HT1080 (cell line): Measurements from ENCODE around the gene FAM234B. TPM values are rescaled to one million over a fixed set of nuclear protein-coding genes. Genes with fewer than 3 reads are reported as not detected.
A peak's percentile ranks its signal among the peaks of the same experiment; 100 is the strongest.

Source experiments
- DNase-seq: peaks from one replicate; pipeline ENCODE4 v3.0.0-alpha.2; 2015; ENCODE audit warnings: low read depth
- total RNA-seq: library from RNA; depleted of rRNA; stranded (reverse); fragments of >200 nt; shearing (Covaris generic); gene quantifications from 2 replicates; pipeline ENCODE4 v1.2.3, GENCODE V29; 2014

Gene FAM234B
- total RNA-seq, 1 experiment from 2014 or later: 4.5 TPM

DNA sequence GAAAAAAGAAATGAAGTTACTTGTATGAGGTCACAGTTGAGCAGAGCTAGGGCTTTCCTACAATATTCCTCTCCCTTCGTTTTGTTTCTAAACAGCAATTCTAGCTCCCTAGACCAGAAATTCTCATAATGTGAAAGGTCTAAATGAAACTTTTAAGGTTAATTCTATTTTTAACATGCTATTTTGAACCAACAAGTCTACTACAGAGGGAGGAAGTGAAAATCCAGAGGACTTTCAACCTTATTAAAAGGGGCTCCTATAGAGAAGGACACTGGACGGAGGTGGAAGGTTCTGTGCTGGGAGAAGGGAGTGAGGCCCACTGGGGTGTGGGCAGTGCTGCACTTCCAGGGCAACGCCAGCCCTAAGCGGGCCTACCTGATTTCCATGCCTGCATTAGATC lies 45.9 kb downstream of the FAM234B start:
- no peak for DNase-seq

DNA sequence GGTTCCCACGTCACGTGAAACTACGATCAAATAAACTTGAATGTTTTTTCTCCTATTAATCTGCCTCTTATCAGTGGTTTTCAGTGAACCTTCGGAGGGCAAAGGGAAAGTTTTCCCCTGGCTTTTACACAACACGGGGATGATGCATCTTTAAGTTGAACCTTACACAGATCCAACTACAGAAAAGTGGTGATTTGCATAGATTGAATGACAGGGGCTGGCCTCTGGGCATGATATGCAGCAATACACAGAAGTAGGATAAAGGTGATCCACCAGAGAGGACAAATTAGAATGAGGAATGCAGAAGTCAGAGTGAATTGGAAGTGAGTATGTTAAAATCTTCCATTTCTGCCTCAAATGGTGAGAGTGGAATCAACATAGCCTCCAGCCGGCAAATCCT lies 47.7 kb downstream of the FAM234B start:
- DNase-seq: no peak

DNA sequence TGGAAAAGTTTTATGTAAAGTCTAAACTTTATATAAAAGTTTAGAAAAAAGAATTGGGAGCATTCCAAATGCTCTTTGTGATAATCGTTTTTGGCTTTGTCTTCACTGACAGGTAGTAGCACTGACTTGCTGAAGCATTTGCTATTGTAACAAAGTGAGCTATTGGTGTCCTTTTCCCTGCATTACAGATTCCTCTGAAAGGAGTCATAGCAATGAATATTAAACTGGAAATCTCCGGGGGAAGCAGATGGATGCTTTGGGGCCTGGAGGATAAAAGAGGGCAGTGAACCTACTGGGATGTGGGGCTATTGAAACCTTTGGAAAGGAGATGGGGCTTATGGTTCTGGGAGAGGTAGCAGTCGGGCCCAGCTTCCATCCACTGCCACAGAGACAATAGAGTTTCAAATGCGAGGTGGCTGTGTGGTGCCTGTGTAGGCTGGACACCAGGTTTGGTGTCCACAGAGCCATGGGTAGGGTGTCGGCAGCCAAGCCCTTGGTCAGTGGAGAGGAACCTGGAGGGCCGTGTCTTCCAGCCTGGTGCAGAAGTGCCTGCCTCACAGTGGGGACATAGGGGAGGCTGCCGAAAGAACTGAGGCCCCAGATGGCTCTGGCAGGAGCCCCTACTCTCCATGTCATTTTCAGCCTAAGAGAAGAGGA lies 49.1 kb downstream of the FAM234B start:
- peak; percentile 15 for DNase-seq

DNA sequence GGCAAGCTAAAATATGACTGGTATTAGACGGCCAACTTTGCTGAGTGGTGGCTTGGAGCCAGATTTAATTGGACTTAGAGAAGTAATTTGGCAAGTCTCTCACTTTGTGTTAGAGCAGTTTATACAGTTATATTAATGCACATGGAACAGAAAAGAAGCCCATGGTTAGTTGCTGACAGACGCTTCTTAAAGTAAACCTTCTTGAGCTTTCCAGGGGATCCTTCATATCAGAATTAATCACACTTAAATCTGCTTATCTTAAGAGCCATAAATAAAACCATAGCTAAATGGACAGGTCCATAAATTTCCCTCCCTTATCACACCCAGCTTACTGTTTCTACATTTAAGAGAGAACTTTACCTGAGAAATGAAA lies 49.7 kb downstream of the FAM234B start:
- DNase-seq: no peak

- DNase-seq: peak; percentile 65
Measured at GRCh38 chr12:13094367-13094766, 50.2 kb downstream of the FAM234B start.

- no peak for DNase-seq
Measured at GRCh38 chr12:13095266-13095995, 51.2 kb downstream of the FAM234B start.

GRCh38 chr12:13097491-13098011 lies 53.4 kb downstream of the FAM234B start:
- no peak for DNase-seq

DNA sequence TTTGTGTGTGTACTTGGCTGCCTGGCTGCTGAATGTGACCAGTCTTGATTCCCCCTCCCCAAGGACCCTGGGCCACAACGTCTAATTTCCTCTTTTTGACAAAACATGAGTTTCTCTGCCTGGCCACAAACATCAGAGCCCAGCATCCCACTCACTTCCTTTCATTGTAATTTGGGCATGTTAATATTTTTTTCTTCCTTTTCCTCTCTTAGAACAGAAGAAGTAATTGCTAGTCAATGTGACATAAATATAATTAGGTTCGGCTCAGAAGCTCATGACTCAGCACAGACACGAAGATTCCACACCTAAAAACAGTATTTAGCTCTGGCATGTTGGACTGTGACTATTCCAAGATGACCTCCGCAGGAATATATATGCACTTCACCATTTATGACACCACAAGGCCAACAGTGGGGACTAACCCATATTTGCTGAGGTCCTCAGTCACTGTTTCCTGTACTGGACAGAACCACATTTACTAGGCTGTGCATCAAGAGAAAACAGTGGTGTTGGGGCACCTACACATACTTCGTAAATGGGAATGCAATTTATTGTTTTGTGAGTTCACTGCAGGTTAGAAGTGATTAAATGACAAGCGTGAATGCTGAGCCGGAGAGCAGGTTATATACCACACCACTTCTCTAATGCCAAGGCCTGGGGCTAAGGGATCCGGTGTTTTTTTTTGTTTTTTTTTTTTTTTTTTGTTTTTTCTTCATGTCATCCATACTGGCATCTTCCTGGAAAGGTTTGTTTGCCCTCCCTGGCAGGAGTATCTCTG lies 55.1 kb downstream of the FAM234B start:
- peak; percentile 40 for DNase-seq

DNA sequence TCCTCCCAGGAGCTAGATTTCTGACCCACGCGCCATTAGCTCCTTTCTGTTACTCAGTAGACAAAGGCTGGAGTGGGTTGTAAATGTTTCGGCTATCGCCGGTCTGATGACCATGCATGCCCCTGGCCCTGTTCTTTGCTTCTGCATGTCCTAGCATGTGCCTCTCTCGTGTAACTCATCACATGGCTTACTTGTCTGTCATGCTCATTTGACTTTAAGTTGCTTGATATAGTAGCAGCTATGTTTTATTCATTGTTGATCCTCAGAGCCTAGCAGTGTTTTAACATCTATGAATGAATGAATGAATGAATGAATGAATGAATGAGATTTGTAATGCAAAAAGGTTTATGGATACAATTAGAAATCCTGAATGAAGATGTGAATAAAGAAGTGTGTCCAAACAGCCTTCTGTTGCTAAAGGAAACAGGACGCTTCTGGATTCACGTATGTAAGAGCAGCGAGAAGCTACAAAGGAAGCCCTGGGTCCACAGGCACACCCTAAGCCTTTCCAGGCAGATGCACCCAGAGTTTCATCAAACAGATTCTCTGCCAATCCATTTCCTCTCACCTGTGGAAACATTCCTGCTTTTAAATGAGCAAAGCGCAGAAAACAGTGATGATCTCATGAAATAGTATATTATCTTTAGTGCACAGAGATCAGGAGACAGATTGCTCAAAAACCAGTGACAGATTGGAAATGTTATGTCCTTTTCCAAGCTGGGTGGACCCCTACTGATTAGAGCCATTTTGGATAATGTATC lies 55.8 kb downstream of the FAM234B start:
- DNase-seq: no peak

DNA sequence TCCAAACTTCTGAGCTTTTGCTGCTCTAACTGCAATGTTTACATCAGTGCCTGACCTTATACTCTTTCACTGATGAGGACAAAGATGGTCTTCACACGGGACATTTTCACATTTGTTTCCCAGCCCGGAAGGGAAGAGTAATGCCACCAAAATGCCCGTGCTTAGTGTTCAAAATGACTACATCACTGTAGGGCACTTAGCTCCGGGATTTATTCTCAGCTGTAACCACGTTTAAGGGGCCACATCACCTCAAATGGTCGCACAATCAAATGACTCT lies 56.4 kb downstream of the FAM234B start:
- no peak for DNase-seq

DNA sequence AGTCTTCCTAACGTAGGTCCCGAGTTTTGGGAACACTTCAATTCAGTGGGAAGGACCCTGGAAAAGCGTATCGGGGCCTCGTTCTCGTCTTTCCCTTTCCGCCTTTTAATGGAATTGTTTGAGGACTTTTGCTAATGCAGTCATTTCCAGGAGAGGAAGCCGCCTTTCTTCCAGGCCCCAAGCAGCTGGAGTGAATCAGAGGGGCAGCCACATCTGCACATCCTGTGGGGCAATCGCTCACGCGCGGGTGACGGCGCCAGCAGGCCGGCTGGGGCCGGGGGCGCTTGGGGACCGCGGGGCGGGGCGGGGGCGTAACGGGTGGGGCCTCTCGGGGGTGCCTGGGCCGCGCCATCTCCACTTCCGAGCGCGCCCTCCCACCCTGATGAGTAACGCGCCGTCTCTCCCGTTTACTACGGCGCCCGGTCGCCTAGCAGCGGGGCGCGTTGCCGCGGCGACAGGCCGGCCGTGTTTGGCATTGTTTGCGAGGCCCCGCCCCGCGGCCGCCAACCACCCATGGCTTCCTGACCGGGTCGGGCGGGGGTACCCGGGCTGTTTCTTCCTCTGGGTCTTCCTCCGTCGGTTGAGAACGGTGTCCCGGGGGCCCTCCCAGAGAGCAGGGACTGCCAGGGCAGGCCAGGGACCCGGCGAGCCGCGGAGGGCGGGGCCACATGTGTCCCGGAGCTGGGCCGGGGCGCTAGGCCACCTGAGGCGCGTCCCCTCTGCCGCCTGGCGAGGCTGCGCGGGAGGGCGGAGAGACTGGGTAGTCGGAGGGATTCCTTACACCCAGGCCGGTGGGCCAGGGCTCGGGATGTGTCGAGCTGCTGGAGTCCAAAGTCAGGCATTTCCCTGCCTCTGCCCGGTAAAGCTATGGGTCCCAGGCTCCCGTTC lies 56.9 kb downstream of the FAM234B start:
- peak; percentile 87 for DNase-seq

GRCh38 chr12:13101821-13102375 lies 57.7 kb downstream of the FAM234B start:
- DNase-seq: peak; percentile 55

- no peak for DNase-seq
Measured at GRCh38 chr12:13102461-13103195, 58.4 kb downstream of the FAM234B start.

GRCh38 chr12:13103391-13104033 lies 59.3 kb downstream of the FAM234B start, which contains the start of gene GSG1:
GSG1 (minus strand) TSS chr12:13103667; CDS start chr12:13103512, 155 bp downstream.
- DNase-seq: no peak

DNA sequence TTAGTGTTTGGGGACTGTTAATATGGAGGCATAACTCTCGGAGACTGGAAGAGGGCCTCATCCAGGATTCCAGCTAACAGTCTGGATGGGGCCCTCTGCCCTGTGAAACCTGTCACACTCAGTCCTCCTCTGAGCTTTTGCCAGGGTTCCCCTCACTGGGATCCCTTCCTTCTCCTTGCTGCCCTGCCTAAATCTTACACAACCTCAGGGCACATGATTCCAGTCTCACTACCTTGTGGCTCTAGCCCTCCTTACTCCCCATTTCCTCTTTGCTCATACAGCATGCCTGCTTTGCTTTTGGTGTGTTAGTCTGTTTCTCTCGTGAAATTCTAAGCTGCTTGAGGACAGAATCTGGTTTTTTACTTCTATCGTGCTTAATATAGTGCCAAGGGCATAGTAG lies 60.2 kb downstream of the FAM234B start:
- DNase-seq: no peak

DNA sequence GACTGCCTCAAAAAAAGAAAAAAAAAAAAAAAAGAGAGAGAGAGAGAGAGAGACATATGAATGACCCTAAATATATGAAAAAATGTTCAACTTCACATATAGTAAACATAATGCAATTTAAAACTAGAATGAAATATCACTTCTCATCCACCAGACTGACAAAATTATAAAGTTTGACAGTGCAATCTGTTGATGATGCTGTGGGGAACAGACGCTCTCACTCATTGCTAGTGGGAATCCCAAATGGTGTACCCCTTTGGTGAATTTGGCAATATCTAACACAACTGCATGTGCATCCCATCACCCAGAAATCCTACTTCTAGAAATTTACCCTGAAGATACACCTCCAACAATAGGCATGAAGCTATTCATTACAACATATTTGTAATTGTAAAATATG lies 61.6 kb downstream of the FAM234B start:
- no peak for DNase-seq

GRCh38 chr12:13106666-13107065 lies 62.5 kb downstream of the FAM234B start:
- DNase-seq: no peak

DNA sequence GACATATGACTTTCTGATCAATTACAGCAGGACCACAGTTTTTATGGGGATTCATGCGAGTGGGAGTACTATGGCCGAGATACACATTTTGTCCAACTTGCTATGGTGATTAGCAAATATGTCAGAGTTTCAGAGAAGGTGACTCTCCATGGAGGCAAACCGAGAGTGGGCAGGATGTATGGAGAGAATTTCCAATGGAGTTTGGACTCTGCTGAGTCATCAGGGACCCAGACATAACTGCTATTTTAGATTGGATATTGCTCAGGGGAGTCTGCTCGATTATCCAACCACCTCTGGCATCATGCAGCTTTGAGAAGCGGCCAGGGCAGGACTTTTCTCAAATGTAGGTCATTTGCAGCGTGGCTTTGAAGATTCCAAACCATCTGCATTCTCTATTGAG lies 68.8 kb downstream of the FAM234B start:
- DNase-seq: peak; percentile 8
